Upper lobe of left lung (tissue), 6 donors: ENCODE measurements around the gene PTRH2. TPM values are rescaled to one million over a fixed set of nuclear protein-coding genes. Genes with fewer than 3 reads are reported as not detected.

ENCODE experiments used
- ATAC-seq, 2 donors: fragments of 200-7000 bp; cut with Tn5 transposase; one replicate each; pipeline ENCODE4 v1.9.1; 2022; ENCODE audit warnings: mild to moderate bottlenecking in 2 of 2, moderate library complexity in 2 of 2; ENCODE audit not compliant: low FRiP score in 2 of 2
- DNase-seq, 2 donors: peaks; one replicate each; pipeline ENCODE4 v3.0.0-alpha.2; 2019 to 2020
- H3K27ac ChIP-seq, 4 donors: fragments of 200-600 bp; sonication (generic); one replicate each; pipeline ENCODE4 v1.5.1; 2016 to 2019
- H3K27me3 ChIP-seq, 4 donors: fragments of 200-600 bp; sonication (generic); one replicate each; pipeline ENCODE4 v1.5.1; 2017 to 2019
- H3K36me3 ChIP-seq, 4 donors: fragments of 200-600 bp; sonication (generic); one replicate each; pipeline ENCODE4 v1.5.1; 2016 to 2019
- H3K4me1 ChIP-seq, 4 donors: fragments of 200-600 bp; sonication (generic); one replicate each; pipeline ENCODE4 v1.5.1; 2018 to 2019
- H3K4me3 ChIP-seq, 4 donors: fragments of 200-600 bp; sonication (generic); one replicate each; pipeline ENCODE4 v1.5.1; 2017 to 2019; ENCODE audit warnings: mild to moderate bottlenecking in 2 of 4, moderate library complexity in 1 of 4
- H3K9me3 ChIP-seq, 4 donors: fragments of 200-600 bp; sonication (generic); one replicate each; pipeline ENCODE4 v1.5.1; 2018 to 2019
- EP300 ChIP-seq, 4 donors: sonication (generic); formaldehyde crosslinking; IDR thresholded peaks; one replicate each; pipeline ENCODE4 v1.5.1; 2017; ENCODE audit warnings: antibody characterized with exemption in 4 of 4, control low read depth in 2 of 4
- POLR2A ChIP-seq, 4 donors: fragments of 450-650 bp; IDR thresholded peaks; one replicate each; pipeline ENCODE4 v1.5.1; 2016 to 2017; ENCODE audit warnings: antibody characterized with exemption in 4 of 4, mild to moderate bottlenecking in 2 of 4
- POLR2AphosphoS5 ChIP-seq, 2 donors: sonication (generic); formaldehyde crosslinking; IDR thresholded peaks; one replicate each; pipeline ENCODE4 v1.5.1; 2017; ENCODE audit warnings: antibody characterized with exemption in 2 of 2
- WGBS, 2 donors: methylation state at CpG; one replicate each; pipeline ENCODE4 v1.1.5; 2017 to 2018; 5-methylcytosine and 5-hydroxymethylcytosine counted together
- total RNA-seq, 6 donors: library from RNA; depleted of rRNA in 4 of 6; stranded (reverse); fragments of >200 nt in 4 of 6; gene quantifications; one replicate each; pipeline versions ENCODE4 v1.1.0 to v1.2.1, GENCODE V29; 2016 to 2021
- TF ChIP-seq, protein P1 (sequence below), 6 experiments: fragments of 450-650 bp in 4 of 6; fragments of 200-600 bp in 2 of 6; sonication (generic) in 2 of 6; IDR thresholded peaks; one replicate each; pipeline ENCODE4 v1.5.1; 2016 to 2019; ENCODE audit warnings: antibody characterized with exemption in 6 of 6
- donor health status: DM: no; HTN: no; CAD: no; lungs with moderate emphysema.
- donor health status: DM: no; HTN: yes; CAD: no; lungs with severe emphysema.

The PTRH2 gene
- total RNA-seq, 6 donors from 2014 or later: 13.7 to 38.5 (median 22.0) TPM

- WGBS, 2 donors: 22 to 27% methylated on average over 3 of the region's 3 CpGs
- Histone ChIP-seq H3K27me3 (no peaks in the 10 kb centered on the region), H3K4me1 (peaks cover 10 to 35% (median 23%) of the 10 kb centered on the region in 4 donors), H3K36me3 (peaks cover 0 to 4% (median 0%) of the 10 kb centered on the region in 4 donors), H3K4me3 (no peak overlapping the region), H3K9me3 (no peaks in the 10 kb centered on the region), H3K27ac (peak overlapping the region; percentile 27 to 69 (median 51))
- DNase-seq (no peak), ATAC-seq (peak; percentile 91 to 92)
- no peak for TF ChIP-seq POLR2A (IDR thresholded peaks at IDR 0.05)
- TF ChIP-seq, protein P1, sequence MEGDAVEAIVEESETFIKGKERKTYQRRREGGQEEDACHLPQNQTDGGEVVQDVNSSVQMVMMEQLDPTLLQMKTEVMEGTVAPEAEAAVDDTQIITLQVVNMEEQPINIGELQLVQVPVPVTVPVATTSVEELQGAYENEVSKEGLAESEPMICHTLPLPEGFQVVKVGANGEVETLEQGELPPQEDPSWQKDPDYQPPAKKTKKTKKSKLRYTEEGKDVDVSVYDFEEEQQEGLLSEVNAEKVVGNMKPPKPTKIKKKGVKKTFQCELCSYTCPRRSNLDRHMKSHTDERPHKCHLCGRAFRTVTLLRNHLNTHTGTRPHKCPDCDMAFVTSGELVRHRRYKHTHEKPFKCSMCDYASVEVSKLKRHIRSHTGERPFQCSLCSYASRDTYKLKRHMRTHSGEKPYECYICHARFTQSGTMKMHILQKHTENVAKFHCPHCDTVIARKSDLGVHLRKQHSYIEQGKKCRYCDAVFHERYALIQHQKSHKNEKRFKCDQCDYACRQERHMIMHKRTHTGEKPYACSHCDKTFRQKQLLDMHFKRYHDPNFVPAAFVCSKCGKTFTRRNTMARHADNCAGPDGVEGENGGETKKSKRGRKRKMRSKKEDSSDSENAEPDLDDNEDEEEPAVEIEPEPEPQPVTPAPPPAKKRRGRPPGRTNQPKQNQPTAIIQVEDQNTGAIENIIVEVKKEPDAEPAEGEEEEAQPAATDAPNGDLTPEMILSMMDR (IDR thresholded peaks at IDR 0.05): peak; percentile 47 to 81 (median 69)
- no peak for TF ChIP-seq EP300 (IDR thresholded peaks at IDR 0.05)
Observed at GRCh38 chr17:59753522-59754467, 46.6 kb upstream of the PTRH2 start.

GRCh38 chr17:59752922-59753321 lies 45.7 kb upstream of the PTRH2 start:
- Histone ChIP-seq H3K27me3 (no peaks in the 10 kb centered on the region), H3K36me3 (peaks cover 0 to under 1% (median 0%) of the 10 kb centered on the region in 4 donors), H3K4me3 (no peak overlapping the region), H3K4me1 (peaks cover 10 to 35% (median 23%) of the 10 kb centered on the region in 4 donors), H3K27ac (peak overlapping the region in 1 of 4 donors; percentile 69), H3K9me3 (no peaks in the 10 kb centered on the region)
- 84 to 93% methylated on average over 7 of the region's 7 CpGs for WGBS, 2 donors
- no peak for ATAC-seq
- TF ChIP-seq, protein P1 (IDR thresholded peaks at IDR 0.05): no peak
- TF ChIP-seq POLR2A (IDR thresholded peaks at IDR 0.05) (no peak), POLR2AphosphoS5 (IDR thresholded peaks at IDR 0.05) (no peak), EP300 (IDR thresholded peaks at IDR 0.05) (no peak)
- DNase-seq: no peak

DNA sequence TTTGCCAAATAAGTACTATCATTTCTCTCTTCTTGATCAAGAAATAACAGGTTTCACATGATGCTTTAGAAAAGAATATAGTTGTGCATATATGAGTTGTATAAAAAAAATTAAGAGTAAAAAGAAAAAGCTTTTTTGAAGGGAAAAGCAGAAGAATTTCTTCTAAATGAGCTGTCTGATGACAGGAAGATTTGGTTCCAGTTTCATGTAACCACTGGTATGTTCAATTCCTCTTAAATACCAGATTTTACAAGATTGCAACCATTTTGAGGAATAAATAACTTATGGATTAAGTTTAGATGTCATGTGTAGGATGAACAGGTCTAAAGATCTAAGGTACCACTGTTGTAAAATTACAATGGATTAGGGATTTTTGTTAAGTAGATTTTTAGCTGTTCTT lies 45.2 kb upstream of the PTRH2 start:
- Histone ChIP-seq H3K27me3 (no peaks in the 10 kb centered on the region), H3K36me3 (no peaks in the 10 kb centered on the region), H3K4me1 (peaks cover 10 to 35% (median 23%) of the 10 kb centered on the region in 4 donors), H3K27ac (no peak overlapping the region), H3K9me3 (no peaks in the 10 kb centered on the region), H3K4me3 (no peak overlapping the region)
- TF ChIP-seq, protein P1 (IDR thresholded peaks at IDR 0.05): no peak
- TF ChIP-seq POLR2A (IDR thresholded peaks at IDR 0.05): no peak
- no peak for TF ChIP-seq EP300 (IDR thresholded peaks at IDR 0.05)
- TF ChIP-seq POLR2AphosphoS5 (IDR thresholded peaks at IDR 0.05): no peak
- DNase-seq: no peak
- no peak for ATAC-seq

- no peak for TF ChIP-seq EP300 (IDR thresholded peaks at IDR 0.05)
- TF ChIP-seq, protein P1 (IDR thresholded peaks at IDR 0.05): no peak
- no peak for TF ChIP-seq POLR2AphosphoS5 (IDR thresholded peaks at IDR 0.05)
- no peak for TF ChIP-seq POLR2A (IDR thresholded peaks at IDR 0.05)
- H3K27ac ChIP-seq: no peak overlapping the region
- no peaks in the 10 kb centered on the region for H3K36me3 ChIP-seq
- WGBS, 2 donors: 83 to 90% methylated on average over 11 of the region's 11 CpGs
- no peak overlapping the region for H3K4me3 ChIP-seq
- H3K9me3 ChIP-seq: no peaks in the 10 kb centered on the region
- peaks cover 10 to 35% (median 23%) of the 10 kb centered on the region in 4 donors for H3K4me1 ChIP-seq
- DNase-seq (no peak), ATAC-seq (no peak)
- H3K27me3 ChIP-seq: no peaks in the 10 kb centered on the region
Observed at GRCh38 chr17:59751955-59752413, 44.8 kb upstream of the PTRH2 start.
